ENCODE results near the gene SRSF7.

The SRSF7 gene

GRCh38 chr2:38700113-38700785, 50.9 kb downstream of the SRSF7 start:
- DNase-seq, result no peak

GRCh38 chr2:38698467-38699003, 52.6 kb downstream of the SRSF7 start:
- DNase-seq, result no peak

GRCh38 chr2:38697116-38697840, 53.9 kb downstream of the SRSF7 start:
- DNase-seq, result no peak

Measured in NCI-H1930 (cell line).